ENCODE results near the gene FECH.

FECH gene

GRCh38 chr18:57581301-57581934 lies 5.1 kb downstream of the FECH start:
- ATAC-seq, result peak; percentile 35

GRCh38 chr18:57579934-57580333 lies 6.6 kb downstream of the FECH start:
- DNase-seq, result no peak
- ATAC-seq, result no peak

More at GRCh38 chr18:57581301-57581934, 5.1 kb downstream of the FECH start:
- no peak for DNase-seq

- DNase-seq (no peak), ATAC-seq (no peak)
Measured at GRCh38 chr18:57576316-57576715, 10.2 kb downstream of the FECH start.

- ATAC-seq, result no peak
- DNase-seq, result no peak
Measured at GRCh38 chr18:57575542-57575941, 11.0 kb downstream of the FECH start.

- no peak for ATAC-seq
- DNase-seq, result no peak
Measured at GRCh38 chr18:57574866-57575265, 11.6 kb downstream of the FECH start.

- ATAC-seq (no peak), DNase-seq (no peak)
Measured at GRCh38 chr18:57570162-57570561, 16.3 kb downstream of the FECH start.

GRCh38 chr18:57569133-57569532 lies 17.4 kb downstream of the FECH start:
- DNase-seq (no peak), ATAC-seq (no peak)

GRCh38 chr18:57561728-57562423 lies 24.6 kb downstream of the FECH start:
- DNase-seq, result no peak
- ATAC-seq, result no peak

GRCh38 chr18:57561261-57561660 lies 25.2 kb downstream of the FECH start:
- ATAC-seq (no peak), DNase-seq (no peak)

- ATAC-seq (no peak), DNase-seq (no peak)
Measured at GRCh38 chr18:57559314-57559713, 27.2 kb downstream of the FECH start.

- ATAC-seq (no peak), DNase-seq (no peak)
Measured at GRCh38 chr18:57555134-57555533, 31.4 kb downstream of the FECH start.

- ATAC-seq (no peak), DNase-seq (no peak)
Measured at GRCh38 chr18:57550510-57550909, 36.0 kb downstream of the FECH start.

GRCh38 chr18:57547260-57547659 lies 39.2 kb downstream of the FECH start:
- no peak for ATAC-seq
- no peak for DNase-seq

- no peak for DNase-seq
- ATAC-seq, result no peak
Measured at GRCh38 chr18:57544936-57545660, 41.4 kb downstream of the FECH start.

GRCh38 chr18:57543560-57543959 lies 42.9 kb downstream of the FECH start:
- ATAC-seq (no peak), DNase-seq (no peak)

- no peak for ATAC-seq
- DNase-seq, result no peak
Measured at GRCh38 chr18:57542812-57543427, 43.6 kb downstream of the FECH start.

GRCh38 chr18:57542126-57542525 lies 44.4 kb downstream of the FECH start:
- ATAC-seq, result no peak
- no peak for DNase-seq

GRCh38 chr18:57539702-57540101 lies 46.8 kb downstream of the FECH start:
- no peak for ATAC-seq
- no peak for DNase-seq

GRCh38 chr18:57538614-57539013 lies 47.9 kb downstream of the FECH start:
- no peak for DNase-seq
- no peak for ATAC-seq

- ATAC-seq (no peak), DNase-seq (no peak)
Measured at GRCh38 chr18:57534511-57534909, 52.0 kb downstream of the FECH start.

GRCh38 chr18:57533868-57534510 lies 52.5 kb downstream of the FECH start:
- ATAC-seq (no peak), DNase-seq (no peak)
